SKM-1 treated with dmso at 0.1 percent for 144 hours (cell line): Measurements from ENCODE around the gene DDC.
"Not testable (repeated sequence)": the region's sequence is repeated elsewhere in the genome, so short reads cannot be mapped to it uniquely, and the experiment has no call there.

Source experiments
- DNase-seq: peaks from one replicate; lab custom pipeline; 2025; ENCODE audit not compliant: unreplicated experiment; lab: John Stamatoyannopoulos, UW

Gene DDC

DNA sequence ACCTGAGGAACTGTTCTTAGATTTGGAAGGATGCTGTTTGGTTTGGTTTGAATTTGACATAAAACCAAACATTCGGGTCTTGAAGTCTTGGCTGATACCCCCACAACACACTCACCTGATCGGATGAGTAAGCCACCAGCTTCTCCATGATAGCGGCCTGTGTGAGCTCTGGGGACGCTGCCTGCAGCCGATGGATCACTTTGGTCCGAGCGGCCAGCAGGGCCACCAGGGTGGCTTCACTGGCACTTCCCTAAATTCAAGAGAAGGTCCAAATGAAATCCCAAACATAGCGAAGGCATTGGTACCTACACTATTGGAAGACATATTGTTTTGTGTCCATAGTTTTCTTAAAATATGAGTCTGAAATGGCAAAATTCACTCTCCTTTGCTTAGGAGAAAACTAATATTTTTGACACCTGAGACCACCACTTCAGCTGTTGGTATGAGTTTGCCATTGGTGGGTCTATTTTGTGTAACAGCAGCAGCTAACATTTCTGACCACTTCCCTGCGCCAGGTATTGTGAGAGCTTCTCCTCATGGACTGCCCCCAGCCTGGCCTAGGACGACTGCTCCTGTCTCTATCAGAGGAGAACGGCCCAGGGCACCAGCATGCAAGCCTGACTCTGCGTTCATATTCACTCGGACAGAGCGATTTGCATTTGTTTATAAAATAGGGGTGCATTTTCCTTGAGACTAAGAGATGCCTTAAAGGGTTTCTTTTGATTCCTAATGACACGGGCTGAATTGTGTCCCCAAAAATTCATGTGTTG lies 35.9 kb downstream of the DDC start:
- no peak for DNase-seq

DNA sequence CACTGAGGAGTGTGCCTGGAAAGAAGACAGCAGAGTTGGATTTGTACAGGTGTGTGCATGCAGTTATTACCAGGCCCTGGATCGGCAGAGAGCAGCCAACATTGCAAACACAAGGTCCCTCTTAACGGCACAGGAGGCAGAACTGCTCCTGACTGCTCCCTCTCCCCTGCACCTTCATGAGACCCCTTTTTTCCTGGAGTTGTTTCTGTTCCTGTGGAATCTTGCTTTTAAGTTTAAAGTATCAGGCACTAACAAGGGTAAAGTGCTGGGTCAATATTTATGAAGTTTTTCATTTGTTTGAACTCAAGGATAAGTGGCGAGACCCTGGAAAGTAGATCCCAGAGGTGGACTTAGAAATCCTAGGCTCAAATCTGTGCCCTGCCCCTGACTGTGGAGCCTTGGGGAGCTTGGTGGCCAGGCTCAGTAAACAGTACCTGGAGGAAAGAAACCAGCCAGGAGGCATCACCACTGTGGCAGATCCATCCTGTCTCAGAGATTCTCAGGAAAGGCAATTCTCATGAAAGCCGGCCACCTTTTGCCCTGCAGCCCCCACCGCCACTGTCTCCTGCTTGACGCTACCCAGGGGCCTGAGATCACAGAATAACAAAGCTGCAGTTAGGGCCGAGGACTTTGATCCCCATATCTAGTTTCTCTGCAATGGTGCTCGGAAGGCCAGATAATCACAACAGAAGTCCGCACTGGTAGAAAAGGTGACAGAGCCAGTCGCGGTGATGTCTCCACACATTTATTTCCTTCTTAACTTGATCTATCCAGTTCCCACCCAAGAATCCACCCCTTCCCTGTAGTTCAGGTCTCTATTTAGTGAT lies 36.7 kb downstream of the DDC start:
- DNase-seq, result no peak

DNA sequence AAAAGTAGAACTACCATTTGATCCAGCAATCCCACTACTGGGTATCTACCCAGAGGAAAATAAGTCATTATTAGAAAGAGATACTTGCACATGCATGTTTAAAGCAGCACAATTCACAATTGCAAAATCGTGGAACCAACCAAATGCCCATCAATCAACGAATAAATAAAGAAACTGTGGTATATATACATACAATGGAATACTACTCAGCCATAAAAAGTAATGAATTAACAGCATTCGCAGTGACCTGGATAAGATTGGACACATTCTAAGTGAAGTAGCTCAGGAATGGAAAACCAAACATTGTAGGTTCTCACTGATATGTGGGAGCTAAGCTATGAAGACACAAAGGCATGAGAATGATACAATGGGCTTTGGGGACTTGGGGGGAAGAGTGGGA lies 45.9 kb downstream of the DDC start:
- not testable (repeated sequence) for DNase-seq

DNA sequence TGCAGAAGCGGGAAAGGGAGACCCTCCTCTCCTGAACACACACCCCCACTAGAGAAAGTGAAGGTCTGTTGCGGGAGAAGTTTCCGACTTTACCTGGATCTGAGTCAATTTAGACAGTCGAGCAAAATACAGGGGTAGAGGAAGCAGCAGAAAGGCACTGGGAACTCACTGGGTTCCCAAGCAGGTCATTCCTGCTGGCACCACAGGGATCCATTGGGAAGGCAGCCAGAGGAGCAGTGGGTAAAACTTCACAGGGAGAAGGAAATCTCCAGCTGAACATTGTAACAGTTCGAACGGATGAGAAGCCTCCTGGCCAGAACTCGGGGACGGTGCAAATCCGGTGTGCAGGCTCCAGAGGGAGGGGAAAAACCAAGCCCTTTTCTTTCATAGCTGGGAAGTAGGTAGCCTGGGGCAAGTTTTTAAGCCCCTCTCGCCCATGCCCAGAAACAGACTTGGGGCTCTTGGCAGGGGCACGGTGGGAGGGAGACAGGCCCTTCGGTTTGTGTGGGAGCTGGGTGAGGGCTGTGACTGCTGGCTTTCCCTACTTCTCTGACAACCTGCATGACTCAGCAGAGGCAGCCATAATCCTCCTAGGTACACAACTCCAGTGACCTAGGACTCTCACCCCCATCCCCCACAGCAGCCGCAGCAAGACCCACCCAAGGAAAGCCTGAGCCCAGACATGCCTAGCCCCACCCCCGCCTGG lies 51.9 kb downstream of the DDC start:
- DNase-seq, result no peak

DNA sequence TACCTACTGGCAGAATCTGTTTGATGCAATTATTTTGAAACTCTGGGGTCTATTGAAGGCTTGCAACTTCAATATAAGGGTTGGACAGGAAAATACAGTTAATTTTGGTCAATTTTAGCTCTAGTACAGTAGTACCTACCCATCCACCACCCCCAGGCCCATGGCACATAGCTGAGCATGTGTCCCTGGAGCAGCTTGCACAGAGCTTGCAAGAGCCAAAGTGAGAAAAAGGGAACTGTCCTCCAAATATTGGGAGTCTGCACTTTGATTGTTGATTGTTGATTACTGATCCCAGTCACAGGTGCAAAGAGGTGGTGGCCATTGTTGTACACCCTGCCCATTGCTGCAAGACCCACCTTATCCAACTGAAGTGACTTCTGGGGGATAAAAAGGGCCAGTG lies 52.8 kb downstream of the DDC start:
- DNase-seq, result no peak

DNA sequence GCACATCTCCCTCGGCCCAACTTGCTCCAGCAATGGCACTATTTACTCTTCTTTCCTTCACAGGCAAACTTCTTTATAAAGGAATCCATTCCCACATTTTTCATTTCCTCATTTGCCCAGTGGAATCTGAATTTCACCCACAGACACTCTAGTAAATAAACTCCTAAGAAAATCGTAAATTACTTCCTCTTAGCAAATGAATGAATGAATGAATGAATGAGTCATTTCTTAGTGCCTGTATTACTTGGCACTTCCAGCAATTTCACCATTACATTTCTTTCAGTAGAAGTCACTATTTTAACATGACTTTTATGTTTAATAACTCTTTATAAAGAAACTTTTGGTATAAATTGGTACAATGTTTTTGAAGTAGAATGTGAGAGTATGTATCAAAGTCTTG lies 55.7 kb downstream of the DDC start:
- DNase-seq, result no peak

DNA sequence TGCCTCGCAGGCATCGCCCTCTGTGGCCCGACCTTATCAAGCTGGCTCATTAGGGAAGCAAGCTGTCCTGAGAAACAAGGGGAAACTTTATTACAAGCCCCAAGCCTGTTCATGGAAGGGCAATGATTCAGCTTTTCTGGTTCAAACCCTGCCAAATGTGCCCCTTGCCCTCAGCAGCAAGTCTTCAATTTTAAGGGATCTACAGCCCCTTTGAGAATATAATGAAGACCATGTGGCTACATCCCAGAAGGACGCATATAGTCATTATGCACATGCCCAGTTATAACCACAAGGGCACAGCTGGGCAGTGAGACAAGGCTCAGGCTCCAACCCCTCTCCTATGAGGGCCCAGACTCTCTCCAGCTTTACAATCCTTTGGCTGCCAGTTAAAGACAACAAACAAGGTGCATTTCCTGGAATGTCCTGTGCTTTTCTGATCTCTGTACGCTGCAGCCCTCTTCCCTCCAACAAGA lies 56.7 kb downstream of the DDC start:
- DNase-seq, result no peak

DNA sequence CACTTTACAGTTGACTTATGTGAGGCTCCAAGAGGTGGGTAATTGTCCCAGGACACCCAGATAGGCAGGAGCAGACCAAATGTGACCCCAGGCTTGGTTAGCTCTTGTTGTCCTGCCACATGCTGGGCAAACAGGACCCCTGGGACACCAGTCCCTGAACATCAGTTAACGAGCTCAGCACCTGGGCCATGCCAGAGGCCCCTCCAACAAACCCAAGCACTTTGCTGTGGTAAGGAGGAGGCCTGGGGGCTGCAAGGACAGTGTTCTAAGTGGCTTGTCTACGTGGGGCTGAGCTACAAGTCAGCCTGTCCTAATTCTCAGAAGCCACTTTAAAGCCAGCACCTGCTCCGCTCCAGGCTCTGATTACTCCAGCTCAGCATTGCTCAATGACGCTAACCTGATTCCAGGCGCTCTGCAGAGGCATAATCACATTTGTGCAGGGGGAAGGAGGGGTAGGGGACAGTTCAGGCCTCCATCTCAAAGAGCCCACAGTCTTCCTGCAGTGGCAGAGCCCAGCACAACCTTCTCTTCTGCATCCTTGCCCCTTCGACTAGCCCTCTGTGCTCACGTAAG lies 57.2 kb downstream of the DDC start:
- DNase-seq, result no peak

DNA sequence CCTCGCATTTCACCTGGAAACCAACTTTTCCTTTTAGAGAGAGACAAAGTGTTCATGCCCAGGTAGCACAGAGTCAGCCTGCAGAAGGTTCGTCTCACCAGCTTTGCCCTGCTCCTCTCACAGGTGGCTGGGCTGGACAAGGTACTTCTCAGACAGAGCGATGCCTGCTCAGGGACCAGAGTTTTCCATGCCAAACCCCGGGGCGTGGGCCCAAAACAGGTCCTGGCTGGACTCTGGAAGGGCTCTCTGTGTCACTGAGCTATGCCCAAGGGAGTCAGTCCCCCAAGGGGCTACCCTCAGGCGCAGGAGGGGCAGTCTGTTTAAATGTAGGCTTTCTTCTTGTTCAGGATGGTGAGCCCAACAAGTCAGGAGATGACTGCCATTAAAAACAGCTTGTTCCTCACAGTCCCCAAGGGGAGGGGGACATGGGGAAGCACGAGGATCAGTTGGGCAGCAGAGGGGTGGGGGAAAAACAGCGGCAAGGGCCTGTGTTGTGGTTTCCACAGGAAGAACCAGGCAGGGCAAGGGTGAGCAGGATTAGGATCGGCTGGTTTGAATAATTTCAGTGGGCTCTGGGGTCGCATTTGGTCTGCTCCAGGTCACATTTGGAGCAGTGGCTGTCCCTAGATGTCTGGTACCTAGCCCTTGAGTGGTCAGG lies 59.5 kb downstream of the DDC start:
- no peak for DNase-seq

DNA sequence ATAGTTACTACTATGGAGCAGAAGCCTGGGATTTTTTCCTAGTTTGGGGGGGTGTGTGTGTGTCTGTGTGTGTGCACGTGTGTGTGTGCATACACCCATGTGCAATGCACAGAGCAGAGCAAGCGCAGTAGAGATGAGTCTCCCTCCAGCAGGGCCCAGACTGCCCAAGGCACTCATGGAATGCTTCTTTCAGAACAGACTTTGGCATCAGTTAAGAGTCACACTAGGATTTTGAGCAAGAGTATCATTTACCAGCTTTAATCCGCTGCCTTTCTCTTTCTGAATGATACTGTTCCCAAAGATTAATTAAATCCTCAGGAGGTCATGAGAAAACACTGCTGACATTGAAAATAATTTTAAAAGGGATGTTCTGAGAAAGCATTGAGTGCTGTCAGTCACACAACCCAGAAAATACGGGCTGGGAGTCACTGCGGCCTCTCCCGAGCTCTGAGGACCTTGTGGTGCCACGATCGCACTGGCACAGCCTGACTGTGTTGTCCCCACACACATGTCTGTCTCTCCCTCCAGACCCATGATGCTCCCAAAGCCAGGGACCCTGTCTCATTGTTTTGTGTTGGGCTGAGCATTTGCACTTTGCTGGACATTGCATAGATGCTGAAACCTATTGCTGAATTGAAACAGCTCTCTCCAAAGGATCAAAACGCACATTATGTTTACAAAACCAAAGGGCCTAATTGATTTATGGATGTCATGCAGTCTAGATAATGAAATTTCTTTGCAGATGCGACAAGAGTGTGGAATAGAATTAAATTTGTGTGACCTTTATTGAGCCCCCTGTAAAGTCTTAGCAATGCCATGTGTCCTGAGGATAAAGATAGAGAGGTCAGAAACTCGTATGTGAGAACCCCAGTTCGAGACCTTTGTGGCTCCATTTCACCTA lies 60.3 kb downstream of the DDC start:
- no peak for DNase-seq

DNA sequence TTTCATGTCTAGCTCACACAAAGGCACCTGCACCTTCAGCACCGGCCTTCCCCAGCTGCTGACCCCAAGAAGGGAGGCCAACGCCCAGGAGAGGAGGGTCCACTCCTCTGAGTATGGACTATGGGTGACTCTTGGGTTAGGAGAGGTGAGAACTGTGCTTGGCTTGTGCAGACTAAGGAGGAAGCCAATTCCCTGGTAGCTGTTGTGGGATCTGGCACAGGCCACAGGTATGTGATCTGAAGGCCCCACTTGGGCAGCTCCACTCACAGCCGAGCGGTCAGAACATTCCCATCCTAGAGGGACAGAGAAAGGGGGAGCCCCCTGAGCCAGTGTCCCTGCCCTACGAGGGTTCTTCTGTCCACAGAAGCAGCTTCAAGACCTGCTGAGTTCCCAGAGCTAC lies 62.3 kb downstream of the DDC start:
- no peak for DNase-seq

DNA sequence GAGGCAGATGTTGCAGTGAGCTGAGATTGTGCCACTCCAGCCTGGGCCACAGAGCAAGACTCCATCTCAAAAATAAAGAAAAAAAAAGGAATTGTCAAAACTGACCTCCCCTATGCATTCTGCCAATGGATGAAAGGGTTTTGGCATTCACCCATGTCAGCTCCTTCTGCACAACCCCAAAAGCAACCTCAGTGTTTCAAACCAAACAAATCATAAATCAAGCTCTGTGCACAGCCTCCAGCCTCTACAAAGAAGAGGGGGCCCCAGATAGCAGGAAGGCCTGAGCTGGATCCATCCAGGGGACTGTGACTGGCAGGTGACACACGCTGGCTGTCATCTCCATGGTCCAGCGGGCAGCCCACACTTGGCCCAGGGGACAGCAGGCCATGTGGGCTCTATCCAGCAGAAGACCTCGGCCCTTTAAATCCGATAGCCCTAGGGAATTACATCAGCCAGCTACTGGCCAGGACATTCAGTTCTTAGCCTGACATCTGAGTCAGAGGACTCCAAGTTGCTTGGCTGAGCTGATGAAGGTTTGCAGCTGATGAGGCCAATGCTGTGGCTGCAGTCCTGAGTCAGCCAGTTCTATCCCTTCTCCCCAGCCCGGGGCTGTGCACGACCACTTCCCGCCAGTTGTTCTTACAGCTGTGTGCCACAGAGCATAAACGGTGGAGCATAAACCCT lies 63.1 kb downstream of the DDC start:
- DNase-seq, result no peak

DNA sequence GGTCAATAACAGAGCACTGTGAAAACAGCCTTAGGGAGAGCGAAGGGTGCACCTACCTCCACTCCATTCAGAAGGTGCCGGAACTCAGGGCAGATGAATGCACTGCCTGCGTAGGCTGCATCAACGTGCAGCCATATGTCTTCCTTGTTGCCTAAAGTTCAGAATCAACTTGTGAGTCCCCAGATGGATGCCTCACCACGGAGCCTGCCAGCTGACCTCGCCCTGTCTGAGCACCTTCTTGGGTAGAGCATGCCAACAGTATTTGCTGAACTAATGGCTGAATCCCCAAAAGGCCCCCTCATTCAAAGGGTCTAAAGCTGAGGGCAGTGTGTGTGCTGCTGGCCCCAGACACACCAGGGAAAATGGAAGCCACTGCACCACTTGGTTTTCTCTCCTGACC lies 66.1 kb downstream of the DDC start:
- no peak for DNase-seq

DNA sequence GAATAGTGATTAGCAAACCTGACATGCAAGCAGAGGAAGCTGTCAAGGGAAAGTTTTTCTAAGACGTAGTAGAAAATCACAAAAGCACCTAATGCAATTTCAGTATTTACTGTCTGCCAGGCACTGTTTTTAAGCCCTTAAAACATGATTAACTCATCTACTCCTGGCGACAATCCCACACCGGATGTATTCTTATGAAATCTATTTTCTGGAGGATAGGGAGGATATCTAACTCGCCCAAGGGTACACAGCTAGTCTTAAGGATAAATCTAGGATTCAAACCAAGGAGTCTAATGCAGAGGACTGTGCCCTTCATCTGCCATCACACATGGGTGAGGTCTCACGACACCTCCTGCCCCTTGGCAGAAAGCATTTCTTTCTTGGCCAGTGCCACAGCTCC lies 67.2 kb downstream of the DDC start:
- no peak for DNase-seq

DNA sequence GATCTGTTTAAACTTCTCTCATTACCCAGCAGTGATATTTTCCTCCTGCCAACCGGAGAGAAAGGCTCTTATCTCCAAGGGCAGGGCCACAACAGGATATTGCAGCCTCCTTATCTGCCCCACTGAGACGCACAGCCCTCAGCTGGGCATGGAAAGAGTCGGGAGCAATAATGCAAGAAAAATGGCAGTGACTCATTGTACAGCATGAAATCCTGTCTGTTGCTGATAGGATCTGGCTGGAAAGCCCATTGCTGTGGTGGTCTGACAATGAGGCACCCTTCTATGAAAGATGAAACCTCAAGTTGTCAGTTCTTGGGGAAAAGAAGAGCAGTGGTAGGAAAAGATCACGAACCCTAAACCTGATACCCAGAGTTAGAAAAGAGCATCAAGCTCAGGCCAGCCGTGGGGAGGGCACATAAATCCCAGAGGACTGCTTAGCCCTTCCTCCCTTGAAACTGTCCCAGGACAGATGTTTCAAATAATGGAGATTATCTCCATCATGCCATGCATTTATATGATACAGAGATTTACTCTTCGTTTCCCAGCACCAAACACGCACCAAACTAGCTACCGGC lies 68.0 kb downstream of the DDC start:
- DNase-seq, result no peak

DNA sequence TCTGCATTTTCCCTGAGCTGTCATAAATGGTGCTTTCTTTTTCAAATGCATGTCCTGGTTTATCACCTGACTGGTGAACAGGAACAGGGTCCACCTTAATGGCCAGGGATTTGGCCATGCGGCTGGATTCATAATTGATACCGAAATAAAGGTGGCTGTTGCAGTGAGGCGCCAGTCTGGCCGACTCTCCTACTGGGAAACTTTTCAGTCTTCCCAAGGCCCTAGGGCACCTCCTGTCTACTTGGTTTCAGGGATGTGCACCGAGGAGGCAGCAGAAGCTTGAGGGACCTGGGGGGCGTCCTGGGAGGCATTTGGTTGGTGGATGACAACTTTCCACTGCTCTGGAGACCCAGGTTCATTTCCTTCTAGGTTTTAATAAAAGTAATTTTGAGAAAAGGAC lies 68.6 kb downstream of the DDC start:
- DNase-seq, result no peak

DNA sequence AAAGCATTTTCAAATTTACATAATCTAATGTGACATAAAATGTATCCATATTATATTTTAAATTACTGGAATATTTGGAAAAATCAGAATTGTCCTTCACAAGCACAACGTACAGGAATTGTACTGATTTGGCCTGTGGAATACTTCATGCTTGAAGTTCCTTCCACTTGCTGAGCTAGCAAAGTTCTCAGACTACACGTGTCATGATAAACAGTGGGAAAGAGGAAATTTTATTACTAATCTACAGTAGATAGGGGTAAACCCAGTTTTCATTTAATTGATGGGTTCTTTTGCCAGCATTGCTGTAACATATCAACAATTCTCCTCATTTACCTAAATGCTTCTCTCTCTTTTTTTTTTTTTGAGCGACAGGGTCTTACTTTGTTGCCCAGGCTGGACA lies 69.5 kb downstream of the DDC start:
- DNase-seq, result no peak

DNA sequence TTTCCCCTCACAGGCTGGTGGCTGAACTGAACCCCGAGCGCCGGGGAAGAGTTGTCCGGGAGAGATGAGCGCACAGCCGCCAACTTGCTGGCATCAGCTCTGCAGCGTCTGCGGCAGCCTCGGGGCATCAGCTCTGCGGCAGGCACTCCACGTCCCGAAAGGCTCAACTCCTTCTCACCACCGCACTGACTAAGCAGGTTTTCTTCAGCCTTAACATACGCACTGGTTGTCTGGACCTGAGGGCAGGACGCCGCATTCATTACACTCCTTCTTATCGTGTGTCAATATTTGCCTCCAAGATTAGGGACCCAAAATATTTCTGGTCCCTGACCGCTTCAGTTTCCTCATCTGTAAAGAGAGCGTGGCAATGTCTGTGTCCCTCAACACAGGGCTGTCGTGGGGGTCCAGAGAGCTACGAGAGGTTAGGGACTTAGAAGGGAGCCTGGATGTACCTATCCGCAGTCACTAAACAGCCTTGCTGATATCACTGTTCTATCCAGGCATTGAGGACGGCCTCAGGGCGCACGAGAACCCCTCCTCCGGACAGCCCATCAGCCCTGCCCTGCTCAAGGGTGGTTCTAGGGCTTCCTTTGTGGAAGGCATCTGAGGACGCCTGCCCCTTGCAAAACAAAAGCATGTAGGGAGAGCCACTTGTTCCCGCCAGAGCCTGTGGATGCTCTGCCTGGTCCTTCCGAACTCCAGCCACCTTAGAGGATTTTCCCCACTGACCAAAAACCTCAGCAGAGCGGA lies 72.3 kb downstream of the DDC start:
- DNase-seq, result no peak
